ENCODE data around the gene FHAD1.

The FHAD1 gene

GRCh38 chr1:15423355-15424077 is 176.5 kb downstream of the FHAD1 start:
- TF ChIP-seq FOXP2 (optimal IDR thresholded peaks at IDR 0.05; ENCODE audit: borderline replicate concordance, extremely low read depth, extremely low read length, insufficient read depth), result no peak
- no peak for TF ChIP-seq TAF1 (IDR thresholded peaks at IDR 0.05; ENCODE audit: borderline replicate concordance, insufficient read depth, low read length)
- TF ChIP-seq SIN3A (IDR thresholded peaks at IDR 0.05; ENCODE audit: borderline replicate concordance, insufficient read depth, low read length), result no peak
- no peak for TF ChIP-seq POLR2AphosphoS5 (IDR thresholded peaks at IDR 0.05; ENCODE audit: low read depth, low read length)
- TF ChIP-seq REST (IDR thresholded peaks at IDR 0.05; ENCODE audit: insufficient read depth in 1 of 2, low read depth in 2 of 2, low read length in 2 of 2), result no peak

- no peak for TF ChIP-seq POLR2AphosphoS5 (IDR thresholded peaks at IDR 0.05; ENCODE audit: low read depth, low read length)
- no peak for TF ChIP-seq FOXP2 (optimal IDR thresholded peaks at IDR 0.05; ENCODE audit: borderline replicate concordance, extremely low read depth, extremely low read length, insufficient read depth)
- no peak for TF ChIP-seq SIN3A (IDR thresholded peaks at IDR 0.05; ENCODE audit: borderline replicate concordance, insufficient read depth, low read length)
- TF ChIP-seq TAF1 (IDR thresholded peaks at IDR 0.05; ENCODE audit: borderline replicate concordance, insufficient read depth, low read length), result no peak
- no peak for TF ChIP-seq REST (IDR thresholded peaks at IDR 0.05; ENCODE audit: insufficient read depth in 1 of 2, low read depth in 2 of 2, low read length in 2 of 2)
Measured at GRCh38 chr1:15424146-15424667, 177.2 kb downstream of the FHAD1 start.

- TF ChIP-seq SIN3A (IDR thresholded peaks at IDR 0.05; ENCODE audit: borderline replicate concordance, insufficient read depth, low read length) (no peak), POLR2AphosphoS5 (IDR thresholded peaks at IDR 0.05; ENCODE audit: low read depth, low read length) (no peak), FOXP2 (optimal IDR thresholded peaks at IDR 0.05; ENCODE audit: borderline replicate concordance, extremely low read depth, extremely low read length, insufficient read depth) (no peak), REST (IDR thresholded peaks at IDR 0.05; ENCODE audit: insufficient read depth in 1 of 2, low read depth in 2 of 2, low read length in 2 of 2) (no peak), TAF1 (IDR thresholded peaks at IDR 0.05; ENCODE audit: borderline replicate concordance, insufficient read depth, low read length) (no peak)
Measured at GRCh38 chr1:15424981-15425380, 178.0 kb downstream of the FHAD1 start.

GRCh38 chr1:15425521-15425920 is 178.5 kb downstream of the FHAD1 start:
- no peak for TF ChIP-seq SIN3A (IDR thresholded peaks at IDR 0.05; ENCODE audit: borderline replicate concordance, insufficient read depth, low read length)
- TF ChIP-seq TAF1 (IDR thresholded peaks at IDR 0.05; ENCODE audit: borderline replicate concordance, insufficient read depth, low read length), result no peak
- TF ChIP-seq FOXP2 (optimal IDR thresholded peaks at IDR 0.05; ENCODE audit: borderline replicate concordance, extremely low read depth, extremely low read length, insufficient read depth), result no peak

GRCh38 chr1:15425958-15426357 is 178.9 kb downstream of the FHAD1 start:
- TF ChIP-seq SIN3A (IDR thresholded peaks at IDR 0.05; ENCODE audit: borderline replicate concordance, insufficient read depth, low read length) (no peak), FOXP2 (optimal IDR thresholded peaks at IDR 0.05; ENCODE audit: borderline replicate concordance, extremely low read depth, extremely low read length, insufficient read depth) (no peak), POLR2AphosphoS5 (IDR thresholded peaks at IDR 0.05; ENCODE audit: low read depth, low read length) (no peak), TAF1 (IDR thresholded peaks at IDR 0.05; ENCODE audit: borderline replicate concordance, insufficient read depth, low read length) (no peak), REST (IDR thresholded peaks at IDR 0.05; ENCODE audit: insufficient read depth in 1 of 2, low read depth in 2 of 2, low read length in 2 of 2) (no peak)
